Activated CD4-positive, alpha-beta T cell treated with anti-CD3 and anti-CD28 coated beads, Interleukin-2, amount 50 U/mL, for 16 hours (primary cell): ENCODE results near the gene PPP1R15B.

Experiments
- DNase-seq: peaks from one replicate; pipeline ENCODE4 v3.0.0-alpha.2; 2020

The PPP1R15B gene

GRCh38 chr1:204418174-204419063 lies 6.8 kb upstream of the PPP1R15B start:
- no peak for DNase-seq

GRCh38 chr1:204417074-204417997 lies 5.7 kb upstream of the PPP1R15B start:
- no peak for DNase-seq

- DNase-seq: no peak
Measured at GRCh38 chr1:204416589-204417073, 5.0 kb upstream of the PPP1R15B start.

- DNase-seq: no peak
Measured at GRCh38 chr1:204415351-204415750, 3.7 kb upstream of the PPP1R15B start.

GRCh38 chr1:204414016-204414415 lies 2.4 kb upstream of the PPP1R15B start:
- no peak for DNase-seq

- no peak for DNase-seq
Measured at GRCh38 chr1:204413170-204413535, 1.5 kb upstream of the PPP1R15B start.

- DNase-seq: peak; percentile 48
Measured at GRCh38 chr1:204410688-204411450, 748 bp downstream of the PPP1R15B start.

- no peak for DNase-seq
Measured at GRCh38 chr1:204409836-204410687, 1.6 kb downstream of the PPP1R15B start.

GRCh38 chr1:204409123-204409522 lies 2.5 kb downstream of the PPP1R15B start:
- DNase-seq: no peak

- DNase-seq: no peak
Measured at GRCh38 chr1:204408602-204409001, 3.0 kb downstream of the PPP1R15B start.

GRCh38 chr1:204408074-204408507 lies 3.5 kb downstream of the PPP1R15B start:
- DNase-seq: no peak

GRCh38 chr1:204407295-204407971 lies 4.2 kb downstream of the PPP1R15B start:
- DNase-seq: no peak

- no peak for DNase-seq
Measured at GRCh38 chr1:204406621-204407020, 5.0 kb downstream of the PPP1R15B start.

- DNase-seq: no peak
Measured at GRCh38 chr1:204405988-204406387, 5.6 kb downstream of the PPP1R15B start.

- no peak for DNase-seq
Measured at GRCh38 chr1:204404629-204405028, 7.0 kb downstream of the PPP1R15B start.

GRCh38 chr1:204402391-204402790 lies 9.2 kb downstream of the PPP1R15B start:
- no peak for DNase-seq

- DNase-seq: no peak
Measured at GRCh38 chr1:204401730-204402129, 9.9 kb downstream of the PPP1R15B start.

- DNase-seq: no peak
Measured at GRCh38 chr1:204400882-204401510, 10.6 kb downstream of the PPP1R15B start.

- peak; percentile 78 for DNase-seq
Measured at GRCh38 chr1:204398197-204399125, 13.2 kb downstream of the PPP1R15B start.
